ENCODE results near the gene CGAS. TPM values are rescaled to one million over a fixed set of nuclear protein-coding genes. Genes with fewer than 3 reads are reported as not detected.
"Not testable (repeated sequence)": the region's sequence is repeated elsewhere in the genome, so short reads cannot be mapped to it uniquely, and the experiment has no call there.

CGAS gene
- 1 to 10 TPM; 2.8 to 3.2 (median 3.2) TPM for polyA plus RNA-seq (ENCODE audit: insufficient read length in 3 of 3)

DNA sequence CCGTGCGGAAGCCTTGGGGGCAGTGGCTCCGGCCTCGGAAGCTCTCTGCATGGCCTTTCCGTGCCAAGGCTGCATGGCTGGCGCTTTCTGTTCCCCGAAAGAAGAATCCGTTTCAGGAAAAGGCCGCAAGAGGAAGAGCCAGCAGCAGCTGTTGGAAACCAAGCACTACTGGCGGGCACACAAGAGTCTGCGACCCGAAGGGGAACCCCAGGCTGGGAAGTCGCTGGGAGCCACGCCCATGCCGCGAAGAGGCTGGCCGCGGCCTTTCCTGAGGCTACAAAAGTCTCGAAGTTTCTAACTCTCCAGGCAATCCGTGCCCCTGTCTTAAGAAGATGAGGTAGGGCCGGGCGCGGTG lies at the start of gene CGAS:
Gene CGAS (minus strand): TSS at position 191 of the 355 bp plus-strand sequence. CDS start 116 bp downstream, at position 75.
- DNase-seq (ENCODE audit: low read depth in 3 of 3, low spot score in 2 of 3), result peak in 2 of 3 donors; percentile 14 to 32

DNA sequence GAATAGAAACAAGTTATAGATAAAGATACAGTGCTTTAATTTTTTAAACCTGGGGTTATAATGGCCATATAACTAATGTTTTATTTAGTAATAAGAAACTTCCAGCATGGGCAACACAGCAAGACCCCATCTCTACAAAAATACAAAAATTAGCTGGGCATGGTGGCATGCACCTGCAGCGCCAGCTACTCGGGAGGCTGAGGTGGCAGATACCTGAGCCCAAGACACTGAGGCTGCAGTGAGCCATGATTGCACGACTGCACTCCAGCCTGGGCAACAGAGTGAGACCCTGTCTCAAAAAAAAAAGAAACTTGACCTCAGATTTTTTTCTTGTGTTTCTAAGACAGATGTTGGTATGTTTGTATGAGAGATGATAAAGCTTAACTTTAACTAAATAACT lies 45.8 kb upstream of the CGAS start:
- no peak for DNase-seq (ENCODE audit: low read depth in 3 of 3, low spot score in 2 of 3)

DNA sequence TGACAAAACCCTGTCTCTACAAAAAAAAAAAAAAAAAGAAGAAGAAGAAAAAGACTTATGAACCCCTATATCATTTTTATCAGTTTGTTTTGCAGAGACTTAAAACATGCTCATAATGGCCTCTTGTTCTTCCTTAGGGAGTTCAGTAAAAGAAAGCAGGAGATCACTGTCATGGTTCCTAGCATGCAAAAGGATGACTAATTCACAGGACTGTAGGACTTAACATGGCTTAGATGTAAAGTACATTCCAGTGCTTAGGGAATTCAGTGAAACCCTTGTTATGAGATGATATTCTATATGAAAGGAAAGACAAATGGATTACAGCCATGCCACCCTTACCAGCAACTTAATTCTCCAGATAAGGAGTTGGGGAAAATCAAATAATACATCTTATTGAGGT lies 39.3 kb upstream of the CGAS start:
- DNase-seq (ENCODE audit: low read depth in 3 of 3, low spot score in 2 of 3), result no peak

DNA sequence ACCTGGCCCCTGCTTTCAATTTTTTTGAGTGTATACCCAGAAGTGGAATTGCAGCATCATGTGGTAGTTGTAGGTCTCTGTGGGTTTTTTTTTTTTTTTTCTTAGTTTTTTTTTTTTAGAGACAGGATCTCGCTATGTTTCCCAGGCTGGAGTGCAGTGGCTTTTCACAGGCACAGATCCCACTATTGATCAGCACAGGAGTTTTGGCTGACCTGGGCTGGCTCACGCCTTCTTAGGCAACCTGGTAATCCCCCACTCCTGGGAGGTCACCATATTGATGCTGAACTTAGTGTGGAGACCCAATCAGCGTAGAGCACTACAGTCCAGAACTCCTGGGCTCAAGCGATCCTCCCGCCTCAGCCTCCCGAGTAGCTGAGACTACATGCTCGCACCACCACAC lies 35.4 kb upstream of the CGAS start:
- no peak for DNase-seq (ENCODE audit: low read depth in 3 of 3, low spot score in 2 of 3)

DNA sequence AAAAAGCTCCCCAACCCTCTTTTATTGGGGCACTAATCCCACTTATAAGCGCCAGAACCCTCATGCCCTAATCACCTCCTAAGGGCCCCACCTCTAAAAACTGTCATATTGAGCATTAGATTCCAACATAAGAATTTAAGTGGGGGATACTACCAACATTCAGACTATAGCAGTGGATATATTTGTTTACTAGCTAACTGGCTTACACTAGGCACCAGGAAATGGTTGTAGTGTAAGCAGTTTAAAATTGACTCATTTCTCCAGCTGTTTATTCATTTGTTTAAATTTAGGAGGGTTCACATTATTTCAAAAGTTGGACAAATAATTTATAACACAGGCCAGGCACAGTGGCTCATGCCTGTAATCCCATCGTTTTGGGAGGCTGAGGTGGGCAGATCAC lies 32.3 kb upstream of the CGAS start:
- DNase-seq (ENCODE audit: low read depth in 3 of 3, low spot score in 2 of 3), result no peak

DNA sequence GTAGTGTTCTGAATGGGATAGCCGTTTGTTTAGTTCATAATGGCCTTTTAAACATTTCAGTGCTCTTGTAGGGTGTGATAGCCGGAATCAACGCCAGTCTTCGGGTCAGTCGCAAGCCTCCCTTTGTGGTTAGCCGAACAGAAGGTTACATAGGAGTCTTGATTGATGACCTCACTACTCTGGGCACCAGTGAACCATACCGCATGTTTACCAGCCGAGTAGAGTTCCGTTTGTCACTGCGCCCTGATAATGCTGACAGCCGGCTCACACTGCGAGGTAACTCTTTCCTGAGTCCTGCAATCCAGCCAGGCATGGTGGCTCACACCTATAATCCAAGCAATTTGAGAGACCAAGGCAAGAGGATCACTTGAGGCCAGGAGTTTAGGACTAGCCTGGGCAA lies 29.9 kb upstream of the CGAS start:
- no peak for DNase-seq (ENCODE audit: low read depth in 3 of 3, low spot score in 2 of 3)

DNA sequence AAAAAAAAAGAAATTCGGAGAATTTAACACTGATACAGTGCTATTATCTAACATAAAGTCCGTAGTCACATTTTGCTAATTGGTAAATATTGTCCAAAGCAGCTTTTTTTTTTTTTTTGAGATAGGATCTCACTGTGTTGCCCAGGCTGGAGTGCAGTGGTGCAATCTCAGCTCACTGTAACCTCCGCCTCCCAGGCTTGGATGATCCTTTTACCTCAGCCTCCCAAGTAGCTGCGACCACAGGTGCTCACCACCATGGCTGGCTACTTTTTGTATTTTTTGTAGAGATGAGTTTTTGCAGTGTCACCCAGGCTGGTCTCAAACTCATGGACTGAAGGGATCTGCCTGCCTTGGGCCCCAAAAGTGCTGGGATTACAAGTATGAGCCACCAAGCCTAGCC lies 25.3 kb upstream of the CGAS start:
- DNase-seq (ENCODE audit: low read depth in 3 of 3, low spot score in 2 of 3), result no peak

DNA sequence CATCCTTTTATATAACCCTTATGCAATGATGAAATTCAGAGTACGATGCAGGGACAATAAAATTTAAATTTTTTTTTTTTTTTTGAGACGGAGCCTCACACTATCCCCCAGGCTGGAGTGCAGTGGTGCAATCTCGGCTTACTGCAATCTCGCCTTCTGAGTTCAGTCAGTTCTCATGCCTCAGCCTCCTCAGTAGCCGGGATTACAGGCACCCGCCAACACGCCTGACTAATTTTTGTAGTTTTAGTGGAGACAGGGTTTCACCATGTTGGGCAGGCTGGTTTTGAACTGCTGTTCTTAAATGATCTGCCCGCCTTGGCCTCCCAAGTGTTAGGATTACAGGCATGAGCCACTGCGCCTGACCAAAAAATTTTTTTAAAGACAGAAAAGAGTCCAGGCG lies 24.6 kb upstream of the CGAS start:
- DNase-seq (ENCODE audit: low read depth in 3 of 3, low spot score in 2 of 3), result no peak

DNA sequence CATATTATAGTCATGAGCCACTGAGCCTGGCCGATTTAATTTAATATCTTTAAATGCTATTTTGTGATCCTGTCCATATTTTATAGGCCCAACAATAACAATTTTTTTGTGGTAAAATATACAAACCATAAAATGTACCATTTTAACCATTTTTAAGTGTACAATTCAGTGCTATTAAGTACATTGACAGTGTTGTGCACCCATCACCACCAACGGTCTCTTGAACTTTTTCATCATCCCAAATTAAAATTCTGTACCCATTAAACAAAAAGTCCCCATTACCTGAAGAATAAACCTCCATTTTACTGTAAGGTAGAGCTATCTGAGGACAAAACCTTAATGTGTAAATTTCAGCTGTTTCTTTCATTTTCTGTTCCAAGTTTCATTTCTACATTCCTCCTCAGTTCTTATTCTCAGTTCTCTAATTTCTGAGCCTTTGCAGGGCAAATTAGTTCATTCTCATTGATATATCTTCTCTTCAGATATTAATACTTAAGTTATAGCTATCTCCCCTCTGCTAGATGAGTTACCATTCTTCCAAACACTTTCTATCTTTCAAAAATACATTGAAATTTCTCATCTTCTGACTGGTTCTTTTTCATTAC lies 19.7 kb upstream of the CGAS start:
- no peak for DNase-seq (ENCODE audit: low read depth in 3 of 3, low spot score in 2 of 3)

DNA sequence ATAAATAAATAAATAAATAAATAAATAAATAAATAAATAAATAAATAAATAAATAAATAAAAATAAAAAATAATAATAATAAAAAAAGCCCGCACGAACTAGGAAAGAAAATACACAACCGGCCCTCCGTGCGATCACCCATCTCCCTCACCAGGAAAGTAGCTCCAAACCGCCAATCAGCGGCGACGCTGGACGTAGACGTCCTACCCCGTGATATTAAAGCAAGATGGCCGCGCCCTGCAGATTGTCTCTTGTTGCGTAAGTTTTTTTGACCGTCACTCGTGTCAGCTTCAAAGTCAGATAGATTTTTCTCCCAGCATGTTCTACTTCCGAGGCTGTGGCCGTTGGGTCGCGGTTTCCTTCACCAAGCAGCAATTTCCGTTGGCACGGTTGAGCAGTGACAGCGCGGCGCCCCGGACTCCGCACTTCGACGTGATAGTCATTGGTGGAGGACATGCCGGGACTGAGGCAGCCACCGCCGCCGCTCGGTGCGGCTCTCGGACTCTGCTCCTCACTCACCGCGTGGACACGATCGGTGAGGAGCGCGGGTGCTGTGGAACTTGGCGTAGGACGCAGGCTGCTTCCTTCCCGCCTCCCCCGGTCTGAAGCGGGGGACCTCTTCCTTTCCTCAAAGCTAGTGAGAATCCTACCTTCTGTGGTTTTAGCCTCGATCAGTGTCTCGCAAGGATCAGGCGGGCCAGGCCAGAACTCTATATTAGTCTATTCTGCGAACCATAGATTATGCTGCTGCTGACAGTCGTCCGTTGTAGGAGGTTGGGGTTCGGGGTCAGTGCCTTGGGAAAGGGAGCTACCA lies 9.6 kb upstream of the CGAS start, which contains the start of gene MTO1:
Gene MTO1 (plus strand): TSS at position 201 of the 814 bp plus-strand sequence. CDS start 118 bp downstream, at position 319.
- peak; percentile 77 to 83 (median 80) for DNase-seq (ENCODE audit: low read depth in 3 of 3, low spot score in 2 of 3)

DNA sequence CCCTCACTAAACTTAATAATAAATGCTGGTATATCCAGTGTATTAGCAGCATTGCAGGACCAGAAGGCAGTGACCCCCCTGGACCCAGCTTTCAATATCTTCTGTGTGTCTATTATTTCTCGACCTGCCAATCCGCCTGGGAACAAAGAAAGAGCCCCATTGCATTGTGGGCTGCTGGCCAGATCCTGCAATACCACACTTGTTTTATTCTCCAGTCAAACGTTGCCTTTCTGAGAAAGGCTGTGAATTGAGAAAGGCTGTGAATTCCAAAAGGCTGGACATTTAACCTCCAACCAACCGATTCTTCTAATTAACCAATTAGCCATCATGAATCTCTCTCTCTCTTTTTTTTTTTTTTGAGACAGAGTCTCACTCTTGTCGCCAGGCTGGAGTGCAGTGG lies 8.0 kb upstream of the CGAS start:
- no peak for DNase-seq (ENCODE audit: low read depth in 3 of 3, low spot score in 2 of 3)

DNA sequence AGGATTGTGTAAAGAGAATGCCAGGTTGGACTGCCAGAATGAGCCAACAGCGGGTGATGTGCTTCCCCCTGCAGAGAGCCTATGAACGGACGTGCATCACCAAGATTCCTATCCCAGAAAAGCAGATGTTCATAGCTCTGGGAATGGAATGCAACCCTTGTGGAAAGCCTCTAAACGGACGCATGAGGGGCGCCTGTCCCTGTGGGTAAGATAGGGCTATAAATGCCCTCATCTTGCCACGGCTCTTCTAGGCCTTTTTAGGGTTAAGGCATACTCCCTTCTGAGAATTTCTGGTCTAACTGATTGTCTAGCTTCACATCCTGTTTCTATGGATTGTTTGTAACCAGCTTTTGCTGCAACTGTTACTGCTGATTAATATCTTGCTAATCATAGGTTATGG lies 7.4 kb upstream of the CGAS start:
- not testable (repeated sequence) for DNase-seq (ENCODE audit: low read depth in 3 of 3, low spot score in 2 of 3)

DNA sequence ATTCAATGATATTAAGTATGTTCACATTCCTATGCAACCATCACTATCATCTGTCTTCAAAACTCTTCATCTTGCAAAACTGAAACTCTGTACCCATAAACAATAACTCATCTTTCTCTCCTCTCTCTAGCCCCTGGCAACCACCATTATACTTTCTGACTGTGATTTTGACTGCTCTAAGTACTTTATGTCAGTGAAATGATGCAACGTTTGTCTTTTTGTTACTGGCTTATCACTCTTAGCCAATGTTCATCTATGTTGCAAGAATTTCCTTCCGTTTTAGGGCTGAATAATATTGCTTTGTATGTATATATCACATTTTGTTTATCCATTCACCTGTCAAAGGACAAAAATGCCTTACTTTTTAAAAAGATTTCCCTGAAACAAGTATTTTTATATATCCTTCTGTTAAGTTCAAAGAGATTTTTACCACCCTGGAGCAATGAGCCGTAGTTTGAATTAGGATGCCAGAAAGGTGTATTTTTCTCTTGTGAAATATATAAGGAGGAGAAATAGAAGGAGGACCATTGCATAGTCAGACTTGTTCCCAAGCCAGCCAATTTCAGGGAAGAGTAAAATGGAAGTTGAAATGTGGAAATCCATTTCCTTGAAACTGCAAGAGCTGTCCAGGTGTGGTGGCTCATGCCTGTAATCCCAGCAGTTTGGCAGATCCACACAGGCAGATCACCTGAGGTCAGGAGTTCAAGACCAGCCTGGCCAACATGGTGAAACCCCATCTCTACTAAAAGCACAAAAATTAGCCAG lies 4.0 kb upstream of the CGAS start:
- no peak for DNase-seq (ENCODE audit: low read depth in 3 of 3, low spot score in 2 of 3)

DNA sequence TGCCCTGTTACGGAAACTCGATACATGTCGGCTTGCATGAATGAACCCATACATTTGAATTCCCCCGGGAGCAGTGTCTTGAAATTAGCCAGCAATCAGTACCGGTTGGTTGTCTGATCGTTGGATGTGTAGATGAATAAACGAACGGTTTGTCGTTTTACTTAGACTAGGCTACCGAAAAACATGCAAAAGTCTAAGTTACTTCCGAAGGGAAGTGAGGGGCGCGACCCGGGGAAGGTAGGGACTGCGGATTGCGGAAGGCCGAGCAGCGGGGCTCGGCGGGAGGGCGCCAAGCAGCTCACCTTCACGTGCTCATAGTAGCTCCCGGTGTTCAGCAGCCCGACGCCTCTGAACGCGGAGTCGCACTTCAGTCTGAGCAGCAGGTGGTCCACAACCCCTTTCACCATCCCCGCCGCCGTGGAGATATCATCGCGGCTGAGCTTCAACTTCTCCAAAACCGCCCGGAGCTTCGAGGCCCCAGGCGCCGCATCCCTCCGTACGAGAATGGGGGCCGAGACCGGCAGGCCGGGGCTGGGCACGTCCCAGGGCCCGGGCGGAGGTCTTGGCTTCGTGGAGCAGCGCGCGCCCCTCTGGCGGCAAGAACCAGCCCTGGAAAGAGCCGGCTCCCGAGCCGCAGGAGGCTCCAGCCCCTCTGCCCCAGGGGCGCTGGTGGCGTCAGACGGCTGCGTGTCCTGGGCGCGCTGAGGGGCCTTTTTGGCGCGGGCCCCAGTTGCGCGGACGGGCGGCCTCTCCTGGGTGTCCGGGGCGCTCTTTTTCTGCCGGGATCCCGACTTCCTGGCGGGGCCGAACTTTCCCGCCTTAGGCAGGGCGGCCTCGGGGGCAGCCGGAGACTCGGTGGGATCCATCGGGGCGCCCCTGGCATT lies 632 bp downstream of the CGAS start:
- DNase-seq (ENCODE audit: low read depth in 3 of 3, low spot score in 2 of 3), result peak; percentile 23 to 36 (median 25)

DNA sequence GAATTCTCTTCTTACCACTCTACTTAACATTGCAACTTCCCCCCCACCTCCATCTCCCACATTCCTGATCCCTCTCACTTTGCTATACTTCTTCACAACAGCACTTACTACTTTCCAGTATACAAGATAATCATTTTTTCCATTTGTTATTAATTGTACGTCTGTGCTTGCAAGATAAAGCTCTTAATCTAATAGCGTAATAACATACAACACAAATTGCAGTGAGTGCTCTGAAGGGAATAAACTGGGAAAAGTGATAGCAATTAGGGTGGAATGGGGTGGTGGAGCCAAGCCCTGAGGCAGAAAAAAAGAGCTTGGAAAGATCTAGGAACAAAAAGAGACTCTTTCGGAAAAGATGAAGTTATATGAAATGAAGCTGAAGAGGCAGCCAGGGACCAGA lies 8.5 kb downstream of the CGAS start:
- no peak for DNase-seq (ENCODE audit: low read depth in 3 of 3, low spot score in 2 of 3)

DNA sequence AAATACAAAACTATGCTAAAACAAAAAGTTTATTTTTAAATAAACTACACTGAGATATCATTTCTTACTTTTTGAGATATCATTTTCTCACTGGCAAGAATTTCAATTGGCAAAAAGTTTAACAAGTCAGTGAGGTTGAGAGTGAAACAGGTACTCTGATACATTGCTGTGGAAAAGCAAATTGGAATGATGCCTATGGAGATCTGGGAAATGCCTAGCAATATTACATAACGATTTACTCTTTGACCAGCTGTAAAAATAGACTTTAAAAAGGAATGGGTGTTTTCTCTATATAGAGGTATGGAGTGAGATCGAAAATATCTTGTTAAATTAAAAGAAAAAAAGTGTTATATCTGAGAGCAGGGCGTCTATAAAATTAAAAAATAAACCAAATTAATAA lies 16.9 kb downstream of the CGAS start:
- no peak for DNase-seq (ENCODE audit: low read depth in 3 of 3, low spot score in 2 of 3)

DNA sequence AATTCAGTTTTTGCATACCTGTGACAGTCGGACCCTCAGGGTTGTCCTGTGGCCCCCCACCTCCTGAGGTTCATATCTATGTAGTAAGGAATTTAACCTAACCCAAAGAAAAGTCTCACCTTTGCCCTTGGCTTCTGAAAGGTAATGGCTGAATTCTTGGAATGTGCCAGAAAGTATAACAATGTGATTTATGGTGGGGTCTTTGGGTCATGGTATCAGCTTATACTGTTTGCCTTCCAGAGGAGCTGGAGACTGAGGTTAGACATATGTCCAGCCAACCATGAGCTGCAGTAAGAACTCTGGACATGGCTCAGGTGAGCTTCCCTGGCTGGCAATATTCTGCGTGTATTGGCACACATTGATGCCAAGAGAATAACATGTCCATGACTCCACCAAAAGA lies 30.6 kb downstream of the CGAS start:
- no peak for DNase-seq (ENCODE audit: low read depth in 3 of 3, low spot score in 2 of 3)

DNA sequence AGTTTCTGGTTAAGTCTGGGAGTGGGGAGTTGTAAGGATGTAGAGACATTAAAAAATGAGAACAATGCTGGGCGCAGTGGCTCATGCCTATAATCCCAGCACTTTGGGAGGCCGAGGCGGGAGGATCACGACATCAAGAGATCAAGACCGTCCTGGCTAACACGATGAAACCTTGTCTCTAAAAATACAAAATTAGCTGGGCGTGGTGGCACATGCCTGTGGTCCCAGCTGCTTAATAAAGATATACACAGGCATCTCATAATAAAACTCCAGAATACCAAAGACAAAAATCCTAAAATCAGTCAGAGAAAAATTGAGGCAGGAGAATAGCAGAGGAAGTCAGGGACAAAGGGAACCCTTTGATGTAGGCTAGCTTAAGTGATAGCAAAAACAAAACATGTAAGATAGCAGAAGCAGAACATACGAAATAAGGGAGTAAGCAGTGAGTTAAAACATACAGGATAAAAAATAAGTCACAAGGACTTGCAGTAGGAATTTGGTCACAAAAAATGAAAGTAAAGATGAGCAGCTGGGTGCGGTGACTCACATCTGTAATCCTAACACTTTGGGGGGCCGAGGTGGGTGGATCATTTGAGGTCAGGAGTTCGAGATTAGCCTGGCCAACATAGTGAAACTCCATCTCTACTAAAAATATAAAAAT lies 33.9 kb downstream of the CGAS start:
- DNase-seq (ENCODE audit: low read depth in 3 of 3, low spot score in 2 of 3), result no peak

DNA sequence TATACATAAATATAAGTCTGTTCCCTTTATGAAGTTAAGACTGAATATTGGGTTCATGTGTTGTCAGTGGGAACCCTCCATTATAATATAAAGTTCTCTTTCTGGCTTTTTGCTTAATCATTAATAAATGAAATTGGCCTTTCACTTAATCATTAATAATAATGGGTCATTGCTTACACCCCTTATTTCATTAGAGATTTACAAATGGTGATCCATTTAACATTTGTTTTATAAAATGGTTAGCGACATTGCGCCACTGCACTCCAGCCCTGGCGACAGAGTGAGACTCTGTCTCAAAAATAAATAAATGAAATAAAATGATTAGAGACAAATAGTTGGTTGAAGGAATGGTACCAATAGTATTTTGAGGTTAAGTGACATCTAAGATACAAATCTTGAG lies 39.0 kb downstream of the CGAS start:
- DNase-seq (ENCODE audit: low read depth in 3 of 3, low spot score in 2 of 3), result no peak

DNA sequence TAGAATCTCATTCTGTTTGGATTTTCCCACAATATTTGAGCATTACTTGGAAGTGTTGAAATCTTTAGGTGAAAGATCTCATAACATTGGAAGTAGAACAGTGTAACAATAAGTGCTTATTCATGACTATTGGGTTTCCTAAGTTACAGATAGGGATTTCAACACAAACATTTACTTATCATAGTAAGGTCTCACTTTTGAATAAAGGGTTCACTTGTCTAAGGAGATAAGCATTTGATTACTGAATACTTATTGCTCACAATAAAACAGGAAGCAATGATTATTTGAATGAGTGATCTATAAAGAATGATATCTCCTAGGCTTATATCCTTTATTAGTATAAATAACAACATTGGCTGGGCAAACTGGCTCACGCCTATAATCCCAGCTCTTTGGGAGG lies 42.7 kb downstream of the CGAS start:
- DNase-seq (ENCODE audit: low read depth in 3 of 3, low spot score in 2 of 3), result no peak
